K562 (cell line): ENCODE measurements around the gene ITPR1. TPM values are rescaled to one million over a fixed set of nuclear protein-coding genes. Genes with fewer than 3 reads are reported as not detected.
A peak's percentile ranks its signal among the peaks of the same experiment; 100 is the strongest.

Experiments used
- polyA plus RNA-seq, 8 experiments: library from polyadenylated mRNA; depleted of rRNA in 4 of 8; stranded (reverse) in 5 of 8; unstranded in 3 of 8; fragments of >200 nt; fragmentation: Nextera tagmentation in 2 of 8; fragmentation: Illumina TruSeq in 1 of 8; extraction: Ambion mirVana in 2 of 8; extraction: Trizol in 1 of 8; gene quantifications; 2 replicates each; pipeline versions ENCODE4 v1.2.1 to v1.2.3, GENCODE V29; 2011 to 2014; ENCODE audit warnings: inconsistent platforms in 1 of 8, missing spikeins in 1 of 8
- total RNA-seq, 7 experiments: library from RNA; depleted of rRNA in 6 of 7; stranded (reverse); fragments of >200 nt in 6 of 7; fragmentation: Illumina TruSeq in 2 of 7; extraction: Trizol in 2 of 7; gene quantifications; 2 replicates each; pipeline versions ENCODE4 v1.2.1 to v1.2.3, GENCODE V29; 2011 to 2021; ENCODE audit warnings: low replicate concordance in 1 of 7
- TF ChIP-seq, protein P1 (sequence below), 2 experiments: fragments of 450-650 bp; formaldehyde crosslinking in 1 of 2; IDR thresholded peaks; 2 replicates each; pipeline versions ENCODE4 v1.4.0 to v1.6.1; 2014 to 2020; ENCODE audit warnings: mild to moderate bottlenecking in 2 of 2, borderline replicate concordance in 1 of 2, low read depth in 1 of 2

The ITPR1 gene
- total and polyA plus RNA-seq, 9 of the 15 experiments (the other 6 are each of a cell fraction or from before 2014, with no cell fraction given) = 22.4 to 40.0 (median 27.4) TPM

DNA sequence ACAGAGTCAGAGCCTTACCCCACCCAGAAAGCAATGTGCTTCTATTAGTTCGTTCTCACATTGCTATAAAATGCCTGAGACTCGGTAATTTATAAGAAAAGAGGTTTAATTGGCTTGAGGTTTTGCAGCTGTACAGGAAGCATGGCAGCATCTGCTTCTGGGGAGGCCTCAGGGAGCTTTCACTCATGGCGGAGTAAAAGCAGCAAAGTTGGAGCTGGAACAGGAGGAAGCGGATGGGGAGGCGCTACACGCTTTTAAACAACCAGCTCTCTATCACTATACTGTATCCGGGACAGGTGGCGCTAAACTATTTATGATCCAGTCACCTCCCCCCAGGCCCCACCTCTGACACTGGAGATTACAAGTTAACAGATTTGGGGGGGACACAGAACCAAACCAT lies 309.8 kb downstream of the ITPR1 start (continued):
- TF ChIP-seq, protein P1, sequence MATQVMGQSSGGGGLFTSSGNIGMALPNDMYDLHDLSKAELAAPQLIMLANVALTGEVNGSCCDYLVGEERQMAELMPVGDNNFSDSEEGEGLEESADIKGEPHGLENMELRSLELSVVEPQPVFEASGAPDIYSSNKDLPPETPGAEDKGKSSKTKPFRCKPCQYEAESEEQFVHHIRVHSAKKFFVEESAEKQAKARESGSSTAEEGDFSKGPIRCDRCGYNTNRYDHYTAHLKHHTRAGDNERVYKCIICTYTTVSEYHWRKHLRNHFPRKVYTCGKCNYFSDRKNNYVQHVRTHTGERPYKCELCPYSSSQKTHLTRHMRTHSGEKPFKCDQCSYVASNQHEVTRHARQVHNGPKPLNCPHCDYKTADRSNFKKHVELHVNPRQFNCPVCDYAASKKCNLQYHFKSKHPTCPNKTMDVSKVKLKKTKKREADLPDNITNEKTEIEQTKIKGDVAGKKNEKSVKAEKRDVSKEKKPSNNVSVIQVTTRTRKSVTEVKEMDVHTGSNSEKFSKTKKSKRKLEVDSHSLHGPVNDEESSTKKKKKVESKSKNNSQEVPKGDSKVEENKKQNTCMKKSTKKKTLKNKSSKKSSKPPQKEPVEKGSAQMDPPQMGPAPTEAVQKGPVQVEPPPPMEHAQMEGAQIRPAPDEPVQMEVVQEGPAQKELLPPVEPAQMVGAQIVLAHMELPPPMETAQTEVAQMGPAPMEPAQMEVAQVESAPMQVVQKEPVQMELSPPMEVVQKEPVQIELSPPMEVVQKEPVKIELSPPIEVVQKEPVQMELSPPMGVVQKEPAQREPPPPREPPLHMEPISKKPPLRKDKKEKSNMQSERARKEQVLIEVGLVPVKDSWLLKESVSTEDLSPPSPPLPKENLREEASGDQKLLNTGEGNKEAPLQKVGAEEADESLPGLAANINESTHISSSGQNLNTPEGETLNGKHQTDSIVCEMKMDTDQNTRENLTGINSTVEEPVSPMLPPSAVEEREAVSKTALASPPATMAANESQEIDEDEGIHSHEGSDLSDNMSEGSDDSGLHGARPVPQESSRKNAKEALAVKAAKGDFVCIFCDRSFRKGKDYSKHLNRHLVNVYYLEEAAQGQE (IDR thresholded peaks at IDR 0.05; ENCODE audit: borderline replicate concordance) = peak; percentile 11; the same call in 1 of the 2 replicates
- TF ChIP-seq, protein P1 (CRISPR knock-in tag; IDR thresholded peaks at IDR 0.05; ENCODE audit: low read depth) = no peak
